ENCODE data around the gene EMC1. TPM values are rescaled to one million over a fixed set of nuclear protein-coding genes. Genes with fewer than 3 reads are reported as not detected.

EMC1 gene
- total RNA-seq, 1 experiment from 2014 or later = 40.7 TPM

- peak; percentile 37 to 45 for DNase-seq
- no peak overlapping the region for H3K27ac ChIP-seq
These were observed 10.4 kb downstream of the EMC1 start for GRCh38 chr1:19240673-19241538.

GRCh38 chr1:19239876-19240275, 11.4 kb downstream of the EMC1 start:
- Histone ChIP-seq H3F3A (ENCODE audit: insufficient read depth, low read depth) (no peaks in the 10 kb centered on the region), H3K9me3 (ENCODE audit: insufficient read depth, low read depth) (no peaks in the 10 kb centered on the region), H2AFZ (no peak overlapping the region), H3K27me3 (ENCODE audit: insufficient read depth, low read depth) (no peaks in the 10 kb centered on the region), H3K9me2 (ENCODE audit: insufficient read depth) (no peaks in the 10 kb centered on the region), H3K4me3 (no peak overlapping the region), H3K4me1 (replicated peaks; ENCODE audit: insufficient read depth) (no peaks in the 10 kb centered on the region), H3K4me2 (no peak overlapping the region), H3K36me3 (ENCODE audit: low read depth) (no peaks in the 10 kb centered on the region), H3K27ac (no peak overlapping the region), H3K79me2 (ENCODE audit: low read depth) (no peaks in the 10 kb centered on the region), H4K20me1 (ENCODE audit: insufficient read depth) (no peaks in the 10 kb centered on the region)
- TF ChIP-seq CTCF (conservative IDR thresholded peaks at IDR 0.05) (no peak), EZH2 (IDR thresholded peaks at IDR 0.05; ENCODE audit: low read depth) (no peak)
- ChIA-PET POLR2A (ENCODE audit: unreplicated experiment) (no interaction called here), CTCF (no interaction called here)
- DNase-seq = no peak
- no TSS peak for BruUV-seq (replicated peaks)
- intact Hi-C loops (cut with micrococcal nuclease; ENCODE audit: unreplicated experiment) = no loop called here

More at GRCh38 chr1:19240673-19241538, 10.4 kb downstream of the EMC1 start:
- Histone ChIP-seq H3K4me1 (replicated peaks; ENCODE audit: insufficient read depth) (no peaks in the 10 kb centered on the region), H3K79me2 (ENCODE audit: low read depth) (no peaks in the 10 kb centered on the region), H3K27me3 (ENCODE audit: insufficient read depth, low read depth) (no peaks in the 10 kb centered on the region), H3F3A (ENCODE audit: insufficient read depth, low read depth) (no peaks in the 10 kb centered on the region), H2AFZ (no peak overlapping the region), H3K9me3 (ENCODE audit: insufficient read depth, low read depth) (no peaks in the 10 kb centered on the region), H3K4me3 (no peak overlapping the region), H3K36me3 (ENCODE audit: low read depth) (no peaks in the 10 kb centered on the region), H3K9me2 (ENCODE audit: insufficient read depth) (no peaks in the 10 kb centered on the region), H3K4me2 (no peak overlapping the region), H4K20me1 (ENCODE audit: insufficient read depth) (no peaks in the 10 kb centered on the region)
- TF ChIP-seq EZH2 (IDR thresholded peaks at IDR 0.05; ENCODE audit: low read depth) (no peak), CTCF (conservative IDR thresholded peaks at IDR 0.05) (peak; percentile 84)
- intact Hi-C loops (cut with micrococcal nuclease; ENCODE audit: unreplicated experiment) = loop anchor here (1.0 kb wide), 1 partner anchor 357 kb away; no protein-coding TSS in a partner anchor
- BruUV-seq (replicated peaks) = no TSS peak
- POLR2A ChIA-PET (ENCODE audit: unreplicated experiment) = interaction anchor here (0.6 kb wide), 1 partner anchor 11 kb away, joined by 3 read pairs; the partner anchor contains the start of gene MRTO4
- CTCF ChIA-PET = interaction anchor here (0.6 kb wide), 2 partner anchors 69 to 1187 kb away, joined by 6 to 8 read pairs; no protein-coding TSS in a partner anchor

- TF ChIP-seq CTCF (conservative IDR thresholded peaks at IDR 0.05) (no peak), EZH2 (IDR thresholded peaks at IDR 0.05; ENCODE audit: low read depth) (no peak)
- H3K27me3 ChIP-seq (ENCODE audit: insufficient read depth, low read depth) = no peaks in the 10 kb centered on the region
- H3K4me2 ChIP-seq = no peak overlapping the region
- no peak overlapping the region for H3K27ac ChIP-seq
- ChIA-PET POLR2A (ENCODE audit: unreplicated experiment) (interaction anchor here (0.7 kb wide), 1 partner anchor 29 kb away, joined by 10 read pairs; no protein-coding TSS in a partner anchor), CTCF (no interaction called here)
- no peak overlapping the region for H2AFZ ChIP-seq
- H3F3A ChIP-seq (ENCODE audit: insufficient read depth, low read depth) = no peaks in the 10 kb centered on the region
- H3K9me3 ChIP-seq (ENCODE audit: insufficient read depth, low read depth) = no peaks in the 10 kb centered on the region
- H3K4me1 ChIP-seq (replicated peaks; ENCODE audit: insufficient read depth) = no peaks in the 10 kb centered on the region
- H4K20me1 ChIP-seq (ENCODE audit: insufficient read depth) = no peaks in the 10 kb centered on the region
- no TSS peak for BruUV-seq (replicated peaks)
- H3K79me2 ChIP-seq (ENCODE audit: low read depth) = no peaks in the 10 kb centered on the region
- DNase-seq = no peak
- no peaks in the 10 kb centered on the region for H3K9me2 ChIP-seq (ENCODE audit: insufficient read depth)
- intact Hi-C loops (cut with micrococcal nuclease; ENCODE audit: unreplicated experiment) = no loop called here
- H3K36me3 ChIP-seq (ENCODE audit: low read depth) = no peaks in the 10 kb centered on the region
- H3K4me3 ChIP-seq = no peak overlapping the region
These were observed 17.1 kb downstream of the EMC1 start for GRCh38 chr1:19234224-19234623.
